GOT3 (cell line): ENCODE measurements around the gene RAVER2.
"Not testable (repeated sequence)": the region's sequence is repeated elsewhere in the genome, so short reads cannot be mapped to it uniquely, and the experiment has no call there.

Source experiments
- DNase-seq: peaks from one replicate; lab custom pipeline; 2025; ENCODE audit warnings: mixed read lengths; lab: John Stamatoyannopoulos, UW

RAVER2 gene

GRCh38 chr1:64748706-64749105 lies 3.8 kb downstream of the RAVER2 start:
- no peak for DNase-seq

DNA sequence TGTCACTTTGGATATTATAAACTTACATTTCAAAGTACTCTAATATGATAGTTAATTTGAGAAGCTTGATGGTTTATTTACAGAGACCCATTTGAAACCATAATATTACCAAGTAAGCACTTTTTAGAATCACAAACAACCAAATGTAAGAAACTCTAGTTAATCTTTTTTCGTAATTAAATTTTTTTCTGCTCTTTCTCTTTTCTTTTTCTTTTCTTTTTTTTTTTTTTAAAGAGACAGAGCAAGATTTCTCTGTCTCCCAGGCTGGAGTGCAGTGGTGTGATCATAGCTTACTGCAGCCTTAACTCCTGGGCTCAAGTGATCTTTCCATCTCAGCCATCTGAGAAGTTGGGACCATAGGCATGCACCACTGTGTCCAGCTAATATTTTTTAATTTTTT lies 5.2 kb downstream of the RAVER2 start:
- no peak for DNase-seq

DNA sequence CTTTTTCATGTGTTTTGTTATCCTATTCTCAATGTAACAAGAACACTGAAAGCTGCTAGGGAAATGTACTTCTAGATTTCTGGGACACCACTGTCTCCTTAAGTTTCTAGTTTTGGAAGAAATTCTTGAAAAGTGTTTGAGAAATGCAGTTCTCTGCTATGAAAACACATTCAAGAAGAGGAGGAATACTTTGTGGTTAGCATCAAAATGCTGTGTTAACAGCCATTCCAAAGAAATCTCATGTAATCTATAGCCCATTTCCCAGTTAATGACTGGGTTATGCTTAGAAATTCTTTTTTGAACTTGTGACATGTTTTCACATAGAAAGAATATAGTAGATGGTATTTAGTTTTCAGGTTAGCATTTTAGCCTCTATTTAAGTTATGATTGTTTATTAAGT lies 6.0 kb downstream of the RAVER2 start:
- no peak for DNase-seq

- no peak for DNase-seq
These were observed 9.3 kb downstream of the RAVER2 start for GRCh38 chr1:64754173-64754572.

DNA sequence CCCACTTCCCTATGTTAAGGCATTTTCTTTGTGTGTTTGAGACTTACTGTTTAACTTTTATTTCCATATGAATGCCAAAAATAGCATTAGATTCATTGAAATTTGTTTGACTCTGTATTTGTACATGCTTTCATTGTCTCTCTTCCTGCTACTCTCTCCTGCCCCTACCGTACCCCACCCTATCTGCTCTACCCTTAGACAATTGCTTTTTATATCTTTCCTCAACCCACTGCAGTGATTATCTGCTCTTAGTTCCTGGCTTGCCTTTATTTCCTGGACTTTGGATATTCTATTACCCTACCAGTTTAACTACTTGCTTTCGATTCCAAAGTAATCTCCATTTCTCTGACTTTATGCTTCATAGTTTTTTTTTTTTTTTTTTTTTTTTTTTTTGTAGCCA lies 10.5 kb downstream of the RAVER2 start:
- no peak for DNase-seq

DNA sequence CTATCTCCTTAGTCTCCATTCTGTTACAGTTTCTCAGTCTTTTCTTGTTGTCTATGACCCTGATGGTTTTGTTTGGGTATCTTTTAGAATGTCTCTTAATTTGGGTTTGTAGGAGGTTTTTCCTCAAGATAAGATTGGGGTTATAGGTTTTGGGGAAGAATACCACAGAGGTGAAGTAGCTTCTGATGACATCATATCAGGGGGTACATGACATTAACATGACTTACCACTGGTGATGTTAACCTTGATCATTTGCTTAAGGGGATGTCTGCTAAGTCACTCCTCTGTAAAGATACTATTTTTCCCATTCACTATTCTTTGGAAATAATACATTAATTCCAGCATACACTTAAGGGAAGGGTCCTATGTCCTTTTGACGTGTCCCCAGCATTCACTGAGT lies 11.9 kb downstream of the RAVER2 start:
- no peak for DNase-seq

DNA sequence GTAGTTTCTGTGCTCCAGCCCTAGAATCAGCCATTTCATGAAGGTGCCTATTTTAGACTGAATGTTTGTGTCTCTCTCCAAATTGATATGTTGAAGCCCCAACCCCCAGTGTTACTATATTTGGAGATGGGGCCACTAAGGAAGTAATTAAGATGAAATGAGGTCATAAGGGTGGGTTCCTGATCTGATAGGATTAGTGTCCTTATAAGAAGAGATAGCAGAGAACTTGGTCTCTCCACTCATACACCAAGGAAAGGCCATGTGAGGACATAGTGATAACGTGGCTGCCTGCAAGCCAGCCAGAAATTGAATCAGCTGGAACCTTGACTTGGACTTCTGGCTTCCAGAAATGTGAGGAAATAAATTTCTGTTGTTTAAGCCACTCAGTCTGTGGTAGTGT lies 12.3 kb downstream of the RAVER2 start:
- DNase-seq: no peak

DNA sequence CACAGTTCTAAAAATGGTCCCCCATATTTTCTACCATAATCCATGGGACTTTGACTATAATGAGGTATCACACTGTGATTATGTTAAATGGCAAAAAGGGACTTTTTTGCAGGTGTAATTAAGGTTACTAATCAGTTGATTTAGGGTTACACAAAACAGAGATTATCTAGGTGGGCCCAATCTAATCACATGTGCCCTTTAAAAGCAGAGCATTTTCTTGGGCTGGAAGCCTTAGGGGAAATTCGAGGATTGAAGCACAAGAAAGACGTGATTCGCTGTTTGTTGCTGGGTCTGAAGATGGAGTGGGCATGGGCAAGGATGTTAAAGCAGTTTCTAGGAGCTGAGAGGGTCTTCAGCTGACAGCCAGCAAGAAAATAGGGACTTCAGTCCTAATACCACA lies 13.4 kb downstream of the RAVER2 start:
- no peak for DNase-seq

DNA sequence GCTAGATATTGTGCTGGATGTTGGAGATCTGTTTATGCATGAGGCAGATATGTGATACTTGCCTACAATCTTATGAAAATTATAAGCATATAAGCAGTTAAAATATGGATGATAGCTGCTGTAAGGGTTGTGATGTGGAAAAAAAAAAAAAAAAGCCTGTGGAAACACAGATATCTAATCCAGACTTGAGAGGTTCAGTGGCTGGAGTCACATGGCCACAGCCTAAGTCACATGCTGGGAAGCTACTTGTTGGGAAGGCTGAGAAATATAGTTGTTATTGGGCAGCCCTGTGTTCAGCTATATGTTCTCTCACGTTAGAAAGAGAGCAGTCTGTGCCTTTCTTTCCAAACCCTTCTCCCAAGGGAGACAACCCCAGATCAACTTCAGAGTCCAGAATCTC lies 15.1 kb downstream of the RAVER2 start:
- DNase-seq: no peak

- DNase-seq: no peak
These were observed 20.1 kb downstream of the RAVER2 start for GRCh38 chr1:64765012-64765411.

- no peak for DNase-seq
These were observed 21.0 kb downstream of the RAVER2 start for GRCh38 chr1:64765826-64766225.

DNA sequence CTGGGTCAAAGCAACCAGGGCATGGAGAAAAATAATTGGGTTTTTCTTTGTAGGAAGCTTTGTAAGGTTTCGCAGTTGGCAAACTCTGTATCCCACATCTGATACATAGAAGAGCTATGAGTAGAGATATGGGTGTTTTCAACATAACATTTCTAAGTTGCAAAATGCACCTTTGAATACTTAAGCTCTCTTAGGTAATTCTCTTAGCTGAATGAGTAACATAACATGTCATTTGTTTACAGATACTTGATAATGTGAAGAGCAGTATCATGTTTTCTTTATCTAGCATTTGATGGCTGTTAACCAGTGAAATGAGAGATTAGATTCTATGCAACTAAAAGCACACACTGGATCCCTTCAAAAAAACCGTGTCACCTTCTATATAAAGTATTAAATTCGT lies 21.6 kb downstream of the RAVER2 start:
- DNase-seq: no peak

DNA sequence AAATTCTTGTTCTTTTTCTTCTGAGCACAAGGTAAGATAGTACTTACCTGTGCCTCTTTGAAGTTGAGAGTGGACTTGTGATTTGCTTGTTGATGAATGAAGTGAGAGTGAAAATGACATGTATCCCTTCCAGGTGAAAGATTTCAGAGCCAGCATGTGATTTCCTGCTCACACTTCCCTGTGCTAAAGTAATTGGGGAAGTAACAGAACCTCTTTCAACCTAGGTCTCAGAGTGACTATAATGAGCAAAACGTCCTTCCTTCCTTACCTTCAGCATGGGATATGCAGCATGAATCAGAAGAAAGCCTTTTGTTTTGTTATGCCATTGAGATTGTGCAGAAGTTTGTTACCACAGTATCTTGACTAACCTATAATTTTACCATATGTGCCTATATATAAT lies 24.6 kb downstream of the RAVER2 start:
- DNase-seq: no peak

DNA sequence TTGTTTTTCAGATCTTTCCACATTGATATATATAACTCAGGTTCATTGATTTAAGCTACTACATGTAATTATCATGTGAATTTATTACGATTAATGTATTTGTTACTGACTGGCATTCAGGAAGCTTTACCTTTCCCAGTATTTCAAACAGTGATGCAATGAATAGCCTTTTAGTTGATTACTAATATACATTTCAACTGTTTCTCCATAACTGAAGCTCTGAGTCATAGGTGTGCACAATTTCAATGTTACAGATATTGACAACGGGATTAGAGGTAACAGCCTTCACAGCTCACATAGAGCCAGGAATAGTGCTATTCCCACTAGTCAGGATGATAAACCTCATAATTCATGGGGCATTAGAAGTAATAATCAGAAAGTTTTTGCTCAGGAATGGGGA lies 25.1 kb downstream of the RAVER2 start:
- DNase-seq: no peak

DNA sequence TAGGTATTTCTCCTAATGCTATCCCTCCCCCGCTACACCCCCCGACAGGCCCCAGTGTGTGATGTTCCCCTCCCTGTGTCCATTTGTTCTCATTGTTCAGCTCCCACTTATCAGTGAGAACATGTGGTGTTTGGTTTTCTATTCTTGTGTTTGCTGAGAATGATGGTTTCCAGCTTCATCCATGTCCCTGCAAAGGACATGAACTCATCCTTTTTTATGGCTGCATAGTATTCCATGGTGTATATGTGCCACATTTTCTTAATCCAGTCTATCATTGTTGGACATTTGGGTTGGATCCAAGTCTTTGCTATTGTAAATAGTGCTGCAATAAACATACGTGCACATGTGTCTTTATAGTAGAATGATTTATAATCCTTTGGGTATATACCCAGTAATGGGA lies 28.4 kb downstream of the RAVER2 start:
- not testable (repeated sequence) for DNase-seq

DNA sequence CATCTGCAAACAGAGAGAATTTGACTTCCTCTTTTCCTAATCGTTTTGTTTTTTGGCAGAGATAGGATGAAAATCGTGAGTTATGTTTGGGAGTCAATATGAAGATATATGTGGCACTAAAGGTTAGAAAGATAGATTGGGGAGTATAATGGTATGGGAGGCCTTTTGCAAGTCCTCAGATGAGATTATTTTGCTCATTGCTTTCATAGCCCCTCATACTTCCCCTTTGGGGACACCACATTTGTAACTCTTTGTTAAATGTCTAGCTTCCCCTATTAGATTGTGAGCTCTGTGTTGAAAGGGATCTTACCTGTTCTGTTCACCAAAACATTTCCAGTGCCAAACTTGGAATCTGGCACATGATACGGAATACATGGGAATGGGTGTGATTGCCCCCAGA lies 30.2 kb downstream of the RAVER2 start:
- no peak for DNase-seq

GRCh38 chr1:64782044-64782443 lies 37.2 kb downstream of the RAVER2 start:
- not testable (repeated sequence) for DNase-seq

- DNase-seq: not testable (repeated sequence)
These were observed 38.0 kb downstream of the RAVER2 start for GRCh38 chr1:64782848-64783247.

GRCh38 chr1:64790832-64791487 lies 46.1 kb downstream of the RAVER2 start:
- no peak for DNase-seq

GRCh38 chr1:64798872-64799271 lies 54.0 kb downstream of the RAVER2 start:
- DNase-seq: no peak

- no peak for DNase-seq
These were observed 57.1 kb downstream of the RAVER2 start for GRCh38 chr1:64801851-64802523.

DNA sequence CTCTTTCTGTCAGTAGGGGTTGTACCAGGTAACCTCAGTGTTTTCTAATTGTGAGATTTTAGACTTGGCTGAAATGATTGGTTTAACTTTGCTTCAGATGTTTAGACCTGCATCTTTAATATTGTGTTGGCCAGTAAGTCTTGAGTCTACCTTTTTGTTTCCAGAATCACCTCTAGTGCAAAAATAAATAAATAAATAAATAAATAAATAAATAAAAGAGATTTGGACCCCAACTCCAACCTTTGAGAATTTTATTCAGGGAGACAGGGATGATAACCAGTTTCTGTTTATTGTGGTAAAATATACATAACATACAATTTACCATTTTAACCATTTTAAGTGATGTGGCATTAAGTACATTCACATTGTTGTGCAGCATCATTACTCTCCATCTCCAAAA lies 64.4 kb downstream of the RAVER2 start:
- DNase-seq: no peak

DNA sequence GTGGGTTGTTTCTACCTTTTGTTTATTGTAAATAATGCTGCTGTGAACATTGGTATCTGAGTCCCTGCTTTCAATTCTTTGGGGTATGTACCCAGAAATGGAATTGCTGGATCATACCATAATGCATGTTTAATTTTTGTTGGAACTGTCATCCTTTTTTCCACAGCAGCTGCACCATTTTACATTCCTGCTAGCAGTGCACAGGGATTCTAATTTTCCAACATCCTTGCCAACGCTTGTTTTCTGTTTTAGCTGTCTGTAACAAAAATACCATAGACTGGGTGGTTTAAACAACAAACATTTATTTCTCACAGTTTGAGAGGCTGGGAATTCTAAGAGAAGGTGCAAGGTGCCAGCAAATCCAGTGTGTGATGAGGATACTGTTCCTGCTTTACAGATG lies 65.1 kb downstream of the RAVER2 start:
- no peak for DNase-seq

- no peak for DNase-seq
These were observed 66.3 kb downstream of the RAVER2 start for GRCh38 chr1:64811131-64811530.
